Measurements from ENCODE around the gene GPR3. TPM values are rescaled to one million over a fixed set of nuclear protein-coding genes. Genes with fewer than 3 reads are reported as not detected.

GPR3 gene
- total RNA-seq, 1 donor from 2014 or later = 0.16 TPM

DNA sequence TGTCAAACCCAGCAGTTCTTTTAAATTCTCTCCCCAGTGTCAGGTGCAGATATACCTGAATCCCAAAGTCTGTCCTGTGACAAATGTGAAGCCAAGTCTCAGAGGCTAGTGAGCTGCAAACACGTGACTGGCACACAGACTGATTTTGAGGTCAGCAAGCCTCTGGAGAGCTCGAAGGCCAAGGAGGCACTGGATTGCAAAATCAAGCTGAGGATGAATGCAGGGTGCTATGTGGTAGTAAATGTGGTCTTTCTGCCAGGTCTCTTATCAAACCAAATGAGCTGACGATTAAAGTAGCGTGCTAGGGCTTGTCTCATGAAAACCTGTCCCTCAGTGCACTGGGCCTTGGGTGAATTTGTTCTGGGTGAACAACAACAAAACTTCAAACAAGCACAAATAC lies 20.6 kb downstream of the GPR3 start:
- DNase-seq = no peak
- TF ChIP-seq, protein P1, sequence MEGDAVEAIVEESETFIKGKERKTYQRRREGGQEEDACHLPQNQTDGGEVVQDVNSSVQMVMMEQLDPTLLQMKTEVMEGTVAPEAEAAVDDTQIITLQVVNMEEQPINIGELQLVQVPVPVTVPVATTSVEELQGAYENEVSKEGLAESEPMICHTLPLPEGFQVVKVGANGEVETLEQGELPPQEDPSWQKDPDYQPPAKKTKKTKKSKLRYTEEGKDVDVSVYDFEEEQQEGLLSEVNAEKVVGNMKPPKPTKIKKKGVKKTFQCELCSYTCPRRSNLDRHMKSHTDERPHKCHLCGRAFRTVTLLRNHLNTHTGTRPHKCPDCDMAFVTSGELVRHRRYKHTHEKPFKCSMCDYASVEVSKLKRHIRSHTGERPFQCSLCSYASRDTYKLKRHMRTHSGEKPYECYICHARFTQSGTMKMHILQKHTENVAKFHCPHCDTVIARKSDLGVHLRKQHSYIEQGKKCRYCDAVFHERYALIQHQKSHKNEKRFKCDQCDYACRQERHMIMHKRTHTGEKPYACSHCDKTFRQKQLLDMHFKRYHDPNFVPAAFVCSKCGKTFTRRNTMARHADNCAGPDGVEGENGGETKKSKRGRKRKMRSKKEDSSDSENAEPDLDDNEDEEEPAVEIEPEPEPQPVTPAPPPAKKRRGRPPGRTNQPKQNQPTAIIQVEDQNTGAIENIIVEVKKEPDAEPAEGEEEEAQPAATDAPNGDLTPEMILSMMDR (IDR thresholded peaks at IDR 0.05; ENCODE audit: borderline replicate concordance) = no peak
- peaks cover 49% of the 10 kb centered on the region for H3K4me1 ChIP-seq
- peaks cover 92% of the 10 kb centered on the region for H3K36me3 ChIP-seq
- intact Hi-C loops (cut with micrococcal nuclease) = no loop called here
- H3K27ac ChIP-seq (replicated peaks) = peak overlapping the region; percentile 77
- no peak overlapping the region for H3K4me3 ChIP-seq
- H3K27me3 ChIP-seq (ENCODE audit: low read depth) = no peaks in the 10 kb centered on the region
- no peaks in the 10 kb centered on the region for H3K9me3 ChIP-seq (replicated peaks)

GRCh38 chr1:27414091-27414490 lies 21.7 kb downstream of the GPR3 start:
- no peak for DNase-seq
- Histone ChIP-seq H3K4me3 (no peak overlapping the region), H3K9me3 (replicated peaks) (no peaks in the 10 kb centered on the region), H3K4me1 (peaks cover 60% of the 10 kb centered on the region), H3K27ac (replicated peaks) (peak overlapping the region; percentile 77), H3K36me3 (peaks cover 89% of the 10 kb centered on the region), H3K27me3 (ENCODE audit: low read depth) (no peaks in the 10 kb centered on the region)
- intact Hi-C loops (cut with micrococcal nuclease) = no loop called here
- TF ChIP-seq, protein P1 (IDR thresholded peaks at IDR 0.05; ENCODE audit: borderline replicate concordance) = no peak

DNA sequence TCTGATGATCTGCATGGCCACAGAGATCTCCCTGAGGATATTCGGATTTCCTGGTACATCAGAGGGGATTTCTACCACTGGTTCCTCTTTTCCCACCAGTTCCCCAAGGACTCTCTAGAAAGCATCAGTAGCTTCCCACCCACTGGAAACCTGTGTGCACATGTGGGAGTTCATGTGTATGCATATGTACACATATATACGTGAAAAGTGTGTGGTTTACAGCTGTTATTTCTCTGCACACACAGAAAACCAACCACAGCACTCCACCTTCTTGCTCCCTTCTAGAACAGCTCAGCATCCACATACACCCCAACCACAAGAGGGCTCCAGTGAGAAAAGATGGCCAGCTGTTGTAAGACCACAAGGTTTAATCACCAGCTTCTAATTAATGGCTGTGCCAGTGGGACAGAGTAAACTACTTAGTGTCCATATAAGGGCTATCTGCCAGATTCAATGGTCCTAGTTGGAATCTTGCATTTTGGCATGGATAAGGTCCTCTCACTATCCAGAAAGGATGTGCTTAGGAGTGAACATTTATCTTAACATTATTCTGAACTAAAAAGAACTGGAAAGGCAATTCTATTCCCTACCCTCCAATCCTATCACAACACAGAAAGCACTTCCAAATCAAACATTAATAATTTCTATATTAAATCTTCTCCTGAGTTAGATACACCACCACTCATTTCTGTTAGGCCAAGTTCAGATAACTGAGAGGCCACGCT lies 24.1 kb downstream of the GPR3 start:
- no peak for DNase-seq
- H3K4me1 ChIP-seq = peaks cover 85% of the 10 kb centered on the region
- peak overlapping the region; percentile 77 for H3K27ac ChIP-seq (replicated peaks)
- H3K9me3 ChIP-seq (replicated peaks) = no peaks in the 10 kb centered on the region
- H3K36me3 ChIP-seq = peaks cover 65% of the 10 kb centered on the region
- no peak overlapping the region for H3K4me3 ChIP-seq
- intact Hi-C loops (cut with micrococcal nuclease) = no loop called here
- TF ChIP-seq, protein P1 (IDR thresholded peaks at IDR 0.05; ENCODE audit: borderline replicate concordance) = peak; percentile 72
- no peaks in the 10 kb centered on the region for H3K27me3 ChIP-seq (ENCODE audit: low read depth)

GRCh38 chr1:27417713-27418112 lies 25.3 kb downstream of the GPR3 start:
- no peaks in the 10 kb centered on the region for H3K27me3 ChIP-seq (ENCODE audit: low read depth)
- intact Hi-C loops (cut with micrococcal nuclease) = no loop called here

GRCh38 chr1:27418326-27419185 lies 26.1 kb downstream of the GPR3 start:
- peak; percentile 66 for DNase-seq
- Histone ChIP-seq H3K36me3 (peaks cover 47% of the 10 kb centered on the region), H3K4me1 (peaks cover 92% of the 10 kb centered on the region), H3K9me3 (replicated peaks) (no peaks in the 10 kb centered on the region), H3K27ac (replicated peaks) (peak overlapping the region; percentile 77), H3K27me3 (ENCODE audit: low read depth) (no peaks in the 10 kb centered on the region), H3K4me3 (no peak overlapping the region)
- intact Hi-C loops (cut with micrococcal nuclease) = no loop called here
- TF ChIP-seq, protein P1 (IDR thresholded peaks at IDR 0.05; ENCODE audit: borderline replicate concordance) = no peak

More at GRCh38 chr1:27417713-27418112, 25.3 kb downstream of the GPR3 start:
- Histone ChIP-seq H3K36me3 (peaks cover 53% of the 10 kb centered on the region), H3K4me3 (no peak overlapping the region), H3K4me1 (peaks cover 92% of the 10 kb centered on the region), H3K27ac (replicated peaks) (peak overlapping the region; percentile 77), H3K9me3 (replicated peaks) (no peaks in the 10 kb centered on the region)
- TF ChIP-seq, protein P1 (IDR thresholded peaks at IDR 0.05; ENCODE audit: borderline replicate concordance) = no peak
- no peak for DNase-seq
